T1000 (cell line): Measurements from ENCODE around the gene CHAD.
"Not testable (repeated sequence)": the region's sequence is repeated elsewhere in the genome, so short reads cannot be mapped to it uniquely, and the experiment has no call there.

ENCODE experiments used
- DNase-seq: peaks from one replicate; lab custom pipeline; 2025; ENCODE audit warnings: mixed read lengths; lab: John Stamatoyannopoulos, UW

CHAD gene

GRCh38 chr17:50429793-50430192 lies 38.9 kb downstream of the CHAD start:
- DNase-seq: no peak

DNA sequence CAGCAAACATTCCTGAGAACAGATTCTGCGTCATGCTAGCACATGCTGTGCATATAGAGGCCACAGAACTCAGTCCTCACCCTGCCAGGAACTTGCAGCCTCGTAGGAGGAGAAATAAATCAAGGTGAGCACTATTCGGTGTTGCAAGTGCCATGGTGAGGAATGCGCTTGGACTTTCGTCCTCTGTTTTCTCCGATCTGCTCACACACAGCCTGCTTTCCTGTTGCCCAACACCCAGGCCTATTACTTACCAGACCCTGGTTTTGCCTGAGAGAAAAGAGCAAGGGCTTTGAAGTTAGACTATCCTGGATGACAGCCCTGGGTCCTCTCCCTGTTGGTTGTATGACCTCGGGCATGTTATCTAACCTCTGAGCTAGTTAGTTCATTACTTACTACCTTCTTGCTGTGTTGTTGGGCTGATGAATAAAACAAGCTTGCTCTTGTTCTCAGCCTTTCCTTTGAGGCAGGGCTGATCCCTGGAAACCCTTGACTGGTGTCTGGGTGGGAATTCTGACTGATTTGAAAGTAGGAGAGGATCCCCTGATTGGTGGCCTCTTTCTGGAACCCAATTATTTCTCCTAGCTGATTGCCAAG lies 39.8 kb downstream of the CHAD start:
- DNase-seq: no peak

DNA sequence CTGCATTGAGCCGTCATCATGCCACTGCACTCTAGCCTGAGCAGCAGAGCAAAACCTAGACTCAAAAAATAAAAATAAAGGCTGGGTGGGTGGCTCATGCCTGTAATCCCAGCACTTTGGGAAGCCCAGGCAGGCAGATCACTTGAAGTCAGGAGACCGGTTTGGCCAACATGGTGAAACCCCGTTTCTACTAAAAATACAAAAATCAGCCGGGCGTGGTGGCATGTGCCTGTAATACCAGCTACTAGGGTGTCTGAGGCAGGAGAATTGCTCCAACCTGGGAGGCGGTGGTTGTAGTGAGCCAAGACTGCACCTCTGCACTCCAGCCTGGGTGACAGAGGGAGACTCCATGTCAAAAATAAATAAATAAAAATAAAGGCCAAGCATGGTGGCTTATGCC lies 40.6 kb downstream of the CHAD start:
- DNase-seq: not testable (repeated sequence)

DNA sequence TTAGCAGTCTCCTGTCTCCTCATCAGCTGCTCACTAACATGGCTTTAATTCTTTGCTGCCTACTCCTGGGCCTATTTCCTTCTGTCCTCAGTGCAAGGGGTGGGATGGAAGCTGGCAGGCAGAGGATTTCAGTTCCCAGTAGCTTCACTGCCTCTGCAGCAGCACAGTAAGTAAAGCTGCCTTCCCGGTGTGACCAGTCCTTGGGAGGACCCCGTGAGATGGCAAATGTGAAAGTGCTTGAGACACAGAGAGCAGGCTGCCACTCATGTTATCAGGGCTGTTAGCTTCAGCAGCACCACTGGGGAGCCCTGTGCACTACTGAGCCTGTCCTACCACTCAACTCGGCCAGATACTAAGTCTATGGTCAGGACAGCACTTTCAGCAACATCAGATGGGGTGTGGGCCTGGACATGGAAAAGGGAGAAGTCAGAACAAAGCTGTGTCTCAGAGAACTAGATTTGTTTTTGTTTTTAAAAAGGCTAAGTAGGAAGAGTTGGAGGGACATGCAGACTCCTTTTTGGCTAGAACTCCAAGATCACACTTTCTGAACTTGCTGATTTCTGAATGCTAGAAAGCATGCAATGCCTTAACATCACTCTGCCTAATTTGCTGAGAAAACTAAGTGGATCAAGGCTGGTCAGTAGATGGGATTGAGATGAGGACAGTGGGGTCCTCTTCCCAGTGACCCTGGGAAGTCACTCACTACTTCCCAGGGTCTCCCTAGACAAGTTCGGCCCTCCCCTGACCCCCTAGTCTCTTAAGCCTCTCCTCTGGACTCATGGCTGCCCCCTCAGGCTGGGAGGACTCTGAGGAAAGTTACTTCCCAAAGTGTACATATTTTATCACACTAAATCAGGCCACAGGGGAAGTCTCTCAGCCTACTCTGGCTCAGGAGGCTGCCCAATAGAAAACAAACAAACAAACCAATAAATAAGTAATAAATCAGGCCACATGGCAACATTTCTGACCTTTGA lies 41.6 kb downstream of the CHAD start:
- DNase-seq: no peak

- DNase-seq: no peak
These were observed 42.3 kb downstream of the CHAD start for GRCh38 chr17:50426472-50426782.

GRCh38 chr17:50425682-50426471 lies 42.8 kb downstream of the CHAD start, which contains the start of gene ACSF2:
Gene ACSF2 (plus strand): TSS chr17:50426218. CDS start chr17:50426262, 44 bp downstream.
- peak; percentile 47 for DNase-seq

- no peak for DNase-seq
These were observed 43.5 kb downstream of the CHAD start for GRCh38 chr17:50424996-50425681.

DNA sequence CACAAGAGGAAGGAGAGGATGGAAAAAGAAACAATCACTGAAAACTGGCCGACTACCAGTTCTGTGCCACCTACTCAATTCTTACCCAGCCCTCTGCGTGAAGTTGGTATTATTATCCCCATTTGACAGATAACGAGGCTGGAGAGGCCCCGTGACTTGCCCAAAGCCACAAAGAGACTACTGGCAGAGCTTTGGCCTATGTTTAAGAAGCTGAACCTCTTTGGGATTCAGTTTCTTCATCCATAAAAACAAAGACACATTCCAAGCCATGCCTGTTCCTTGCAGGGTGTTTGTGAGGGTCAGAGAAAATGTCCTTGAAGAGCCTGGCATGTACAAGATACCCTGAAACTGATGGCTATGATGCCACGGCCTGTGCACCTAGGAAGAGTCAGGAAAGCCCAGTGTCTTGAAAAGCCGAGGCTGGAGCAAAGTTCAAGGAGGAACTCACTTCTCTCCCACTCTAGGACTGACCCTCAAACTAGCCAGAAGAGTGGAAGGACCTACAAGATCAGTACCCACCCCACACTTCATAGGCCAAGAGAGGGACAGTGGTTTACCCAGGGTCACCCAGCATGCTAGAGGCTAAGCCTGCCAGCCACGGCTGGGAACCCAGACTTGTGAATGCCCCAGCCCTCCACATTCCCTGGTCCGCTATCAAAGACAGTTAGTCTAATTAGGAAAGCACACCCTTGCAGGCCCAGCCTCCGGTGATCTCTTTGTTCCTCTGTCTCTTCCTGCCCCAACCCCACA lies 44.3 kb downstream of the CHAD start:
- no peak for DNase-seq

GRCh38 chr17:50423553-50424159 lies 45.0 kb downstream of the CHAD start:
- peak; percentile 85 for DNase-seq

- DNase-seq: no peak
These were observed 45.9 kb downstream of the CHAD start for GRCh38 chr17:50422738-50423137.

- no peak for DNase-seq
These were observed 47.2 kb downstream of the CHAD start for GRCh38 chr17:50421308-50422051.

DNA sequence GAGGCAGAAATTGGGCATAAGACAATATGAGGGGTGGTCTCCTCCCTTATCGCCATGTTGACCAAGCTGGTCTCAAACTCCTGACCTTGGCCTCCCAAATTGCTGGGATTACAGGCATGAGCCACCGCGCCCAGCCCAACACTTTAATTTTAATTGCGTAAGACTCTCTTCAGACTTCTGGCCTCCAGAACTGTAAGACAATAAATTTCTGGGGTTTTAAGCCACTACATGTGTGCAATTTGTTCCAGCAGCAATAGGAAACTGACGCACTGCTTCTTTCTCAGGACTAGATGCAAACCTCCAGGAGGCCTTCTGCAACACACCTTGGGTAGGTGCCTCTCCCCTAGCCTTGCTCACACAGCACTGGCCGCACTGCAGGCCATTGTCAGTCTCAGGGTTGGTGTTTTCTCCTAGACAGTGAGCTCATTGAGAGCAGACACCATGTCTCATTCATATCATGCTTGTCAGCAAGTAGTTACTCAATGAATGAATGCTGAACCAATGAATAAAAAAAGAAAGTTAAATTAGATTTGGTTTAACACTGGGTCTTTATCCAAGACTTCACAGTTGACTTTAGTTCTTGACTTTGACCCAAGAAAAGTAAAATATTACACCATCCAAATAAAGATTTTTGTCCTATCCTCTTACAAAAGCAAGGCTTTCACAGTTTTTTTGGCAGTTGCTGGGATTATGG lies 48.1 kb downstream of the CHAD start:
- DNase-seq: no peak

DNA sequence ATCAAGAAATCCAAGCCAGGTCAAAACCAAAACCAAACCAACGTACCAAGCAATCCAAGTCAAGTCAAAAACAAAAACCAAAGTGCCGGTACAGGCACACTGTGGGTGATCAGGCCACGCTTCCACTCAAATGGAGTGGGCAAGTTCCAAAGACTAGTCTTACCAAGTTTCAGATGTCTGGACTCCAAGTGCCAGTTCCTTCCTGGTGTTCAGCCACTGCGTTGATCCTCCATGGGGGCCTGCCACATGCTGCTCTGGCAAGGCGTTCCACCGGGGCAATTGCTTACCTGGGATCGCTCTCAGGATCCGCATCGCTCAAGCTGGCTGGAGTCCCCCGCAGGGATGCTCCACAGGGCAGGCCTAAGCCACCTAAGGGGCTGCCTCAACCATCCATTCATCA lies 49.1 kb downstream of the CHAD start:
- DNase-seq: not testable (repeated sequence)

- DNase-seq: no peak
These were observed 53.9 kb downstream of the CHAD start for GRCh38 chr17:50414808-50415207.
